Naive B cell (primary cell): ENCODE measurements around the gene RREB1. TPM values are rescaled to one million over a fixed set of nuclear protein-coding genes. Genes with fewer than 3 reads are reported as not detected.
A peak's percentile ranks its signal among the peaks of the same experiment; 100 is the strongest.

ENCODE experiments used
- ATAC-seq, 2 donors: fragments of 150-1000 bp; cut with Tn5 transposase; 2 replicates each; pipeline ENCODE4 v1.10.0; 2021; ENCODE audit warnings: low read depth in 2 of 2, mild to moderate bottlenecking in 2 of 2, moderate library complexity in 2 of 2
- DNase-seq: peaks from one replicate; pipeline ENCODE4 v3.0.0; 2022
- H3K27ac Mint-ChIP-seq, 6 donors: one replicate each; pipeline ENCODE4 v1.8.0; 2020 to 2022; ENCODE audit warnings: mild to moderate bottlenecking in 6 of 6, mixed read lengths in 6 of 6, moderate library complexity in 5 of 6, inconsistent platforms in 2 of 6
- H3K27me3 Mint-ChIP-seq, 3 donors: one replicate each; pipeline ENCODE4 v1.8.0; 2021 to 2022; ENCODE audit warnings: mixed read lengths in 3 of 3, mild to moderate bottlenecking in 1 of 3
- H3K36me3 Mint-ChIP-seq, 2 donors: one replicate each; pipeline ENCODE4 v1.8.0; 2020 to 2022; ENCODE audit warnings: mixed read lengths in 2 of 2, inconsistent platforms in 1 of 2, mild to moderate bottlenecking in 1 of 2
- H3K4me1 Mint-ChIP-seq, 3 donors: one replicate each; pipeline ENCODE4 v1.8.0; 2020 to 2022; ENCODE audit warnings: mixed read lengths in 3 of 3, inconsistent platforms in 1 of 3, mild to moderate bottlenecking in 1 of 3, moderate library complexity in 1 of 3
- H3K4me3 Mint-ChIP-seq, 8 donors: one replicate each; pipeline ENCODE4 v1.8.0; 2020 to 2022; ENCODE audit warnings: mild to moderate bottlenecking in 8 of 8, mixed read lengths in 8 of 8, moderate library complexity in 8 of 8, inconsistent platforms in 2 of 8
- H3K9me3 Mint-ChIP-seq, 7 donors: one replicate each; pipeline ENCODE4 v1.8.0; 2020 to 2022; ENCODE audit warnings: mixed read lengths in 7 of 7, mild to moderate bottlenecking in 5 of 7, inconsistent platforms in 2 of 7, moderate library complexity in 1 of 7
- polyA plus RNA-seq, 6 donors: library from polyadenylated mRNA; unstranded; fragments of 300-500 nt; fragmentation: Illumina TruSeq; gene quantifications; one replicate each; pipeline ENCODE4 v1.2.3, GENCODE V29; 2021; ENCODE audit warnings: low read depth in 6 of 6

RREB1 gene
- polyA plus RNA-seq, 6 donors from 2014 or later = 1.5 to 9.9 (median 5.2) TPM

DNA sequence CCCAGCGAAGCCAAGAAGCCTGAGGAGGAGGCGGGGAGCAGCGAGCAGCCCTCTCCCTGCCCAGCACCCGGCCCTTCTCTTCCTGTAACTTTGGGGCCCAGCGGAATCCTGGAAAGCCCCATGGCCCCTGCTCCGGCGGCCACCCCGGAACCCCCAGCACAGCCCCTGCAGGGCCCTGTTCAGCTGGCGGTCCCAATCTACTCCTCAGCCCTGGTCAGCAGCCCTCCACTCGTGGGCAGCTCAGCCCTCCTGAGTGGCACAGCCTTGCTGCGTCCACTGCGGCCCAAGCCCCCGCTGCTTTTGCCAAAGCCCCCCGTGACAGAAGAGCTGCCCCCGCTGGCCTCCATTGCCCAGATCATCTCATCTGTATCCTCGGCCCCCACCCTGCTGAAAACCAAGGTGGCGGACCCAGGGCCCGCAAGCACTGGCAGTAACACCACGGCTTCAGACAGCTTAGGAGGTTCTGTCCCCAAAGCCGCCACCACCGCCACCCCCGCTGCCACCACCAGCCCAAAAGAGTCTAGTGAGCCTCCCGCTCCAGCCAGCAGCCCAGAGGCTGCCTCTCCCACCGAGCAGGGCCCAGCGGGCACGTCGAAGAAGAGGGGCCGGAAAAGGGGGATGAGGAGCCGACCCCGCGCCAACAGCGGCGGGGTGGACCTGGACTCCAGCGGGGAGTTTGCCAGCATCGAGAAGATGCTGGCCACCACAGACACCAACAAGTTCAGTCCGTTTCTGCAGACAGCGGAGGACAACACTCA, 123.4 kb downstream of the RREB1 start:
- H3K27me3 Mint-ChIP-seq = no peaks in the 10 kb centered on the region
- ATAC-seq (no peak), DNase-seq (no peak)
- H3K4me3 Mint-ChIP-seq = no peak overlapping the region
- H3K36me3 Mint-ChIP-seq = peaks cover 32 to 36% of the 10 kb centered on the region in 2 donors
- H3K4me1 Mint-ChIP-seq = peaks cover 17 to 26% (median 20%) of the 10 kb centered on the region in 3 donors
- no peak overlapping the region for H3K27ac Mint-ChIP-seq
- H3K9me3 Mint-ChIP-seq = no peaks in the 10 kb centered on the region

DNA sequence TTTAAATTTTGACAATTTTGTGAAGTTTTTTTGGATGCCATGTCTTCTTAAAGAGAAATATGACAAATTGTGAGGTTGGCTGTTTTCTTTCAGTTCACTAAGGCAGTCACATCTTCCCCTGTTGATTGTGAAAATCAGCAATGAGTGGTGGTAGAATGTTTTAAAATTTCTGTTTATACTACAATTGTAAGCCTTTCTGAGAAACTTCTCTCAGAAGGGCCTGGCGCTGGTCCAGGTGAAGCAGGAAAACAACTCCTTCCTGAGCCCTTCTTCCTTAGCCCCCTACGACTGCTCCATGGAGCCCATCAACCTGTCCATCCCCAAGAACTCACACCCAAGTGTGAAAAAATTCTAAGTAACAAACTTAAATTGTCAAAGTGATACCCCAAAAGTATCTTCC, 124.6 kb downstream of the RREB1 start:
- Mint-ChIP-seq H3K36me3 (peaks cover 24 to 30% of the 10 kb centered on the region in 2 donors), H3K27me3 (no peaks in the 10 kb centered on the region), H3K9me3 (no peaks in the 10 kb centered on the region), H3K4me1 (peaks cover 21 to 29% (median 27%) of the 10 kb centered on the region in 3 donors), H3K27ac (peak overlapping the region in 1 of 6 donors; percentile 53), H3K4me3 (no peak overlapping the region)
- ATAC-seq (no peak), DNase-seq (no peak)

DNA sequence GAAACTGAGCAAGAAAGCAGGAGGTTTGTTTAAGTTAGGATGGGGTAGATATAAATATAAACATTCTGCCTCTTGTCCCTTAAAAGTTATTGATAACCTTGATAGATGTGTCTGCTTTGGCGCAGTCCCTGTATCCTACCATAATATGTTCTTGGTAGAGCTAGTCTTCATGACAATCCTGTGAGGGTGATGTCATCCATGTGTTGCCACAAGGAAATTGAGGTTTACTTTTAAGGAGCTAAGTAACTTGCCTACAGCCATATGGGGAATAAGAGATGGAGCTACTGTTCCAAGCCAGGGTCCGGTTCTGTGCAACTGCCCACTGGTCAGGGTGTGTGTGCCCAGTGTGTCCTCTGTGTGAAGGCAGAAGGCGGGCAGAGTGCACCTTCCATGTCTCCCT, 126.8 kb downstream of the RREB1 start:
- DNase-seq (no peak), ATAC-seq (no peak)
- no peaks in the 10 kb centered on the region for H3K9me3 Mint-ChIP-seq
- peak overlapping the region in 3 of 6 donors; percentile 55 to 74 (median 70) for H3K27ac Mint-ChIP-seq
- peaks cover 16 to 19% of the 10 kb centered on the region in 2 donors for H3K36me3 Mint-ChIP-seq
- no peaks in the 10 kb centered on the region for H3K27me3 Mint-ChIP-seq
- peaks cover 28 to 40% (median 35%) of the 10 kb centered on the region in 3 donors for H3K4me1 Mint-ChIP-seq
- H3K4me3 Mint-ChIP-seq = no peak overlapping the region

DNA sequence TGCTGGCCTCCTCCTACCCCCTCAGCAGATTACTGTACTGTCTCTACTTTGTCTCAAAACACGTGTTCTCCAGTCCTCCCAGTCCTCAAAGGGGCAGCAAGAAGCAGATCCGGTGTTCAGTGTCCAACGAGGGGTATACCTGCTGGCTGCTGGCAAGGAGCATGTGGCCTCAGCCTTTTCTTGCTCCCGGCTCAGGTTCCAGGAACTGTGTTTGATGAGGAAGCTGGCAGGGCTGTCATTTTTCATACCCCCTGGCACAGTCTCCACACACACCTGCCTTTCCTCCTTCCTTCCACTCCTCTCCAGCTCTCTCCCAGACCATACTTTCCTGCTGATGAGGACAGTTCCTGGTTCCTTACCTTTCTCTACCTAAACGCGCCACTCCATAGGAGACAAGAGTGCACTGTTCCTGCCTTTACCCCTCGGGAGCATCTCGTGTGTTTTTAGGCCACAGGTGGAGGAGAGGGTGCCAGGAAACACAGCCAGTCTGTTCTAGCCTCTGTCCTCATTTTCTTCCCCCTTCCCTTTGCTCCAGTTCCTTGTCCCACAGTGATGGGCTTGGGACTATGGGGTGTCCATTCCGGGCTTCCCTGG, 128.0 kb downstream of the RREB1 start:
- peaks cover 14 to 16% of the 10 kb centered on the region in 2 donors for H3K36me3 Mint-ChIP-seq
- H3K4me3 Mint-ChIP-seq = no peak overlapping the region

DNA sequence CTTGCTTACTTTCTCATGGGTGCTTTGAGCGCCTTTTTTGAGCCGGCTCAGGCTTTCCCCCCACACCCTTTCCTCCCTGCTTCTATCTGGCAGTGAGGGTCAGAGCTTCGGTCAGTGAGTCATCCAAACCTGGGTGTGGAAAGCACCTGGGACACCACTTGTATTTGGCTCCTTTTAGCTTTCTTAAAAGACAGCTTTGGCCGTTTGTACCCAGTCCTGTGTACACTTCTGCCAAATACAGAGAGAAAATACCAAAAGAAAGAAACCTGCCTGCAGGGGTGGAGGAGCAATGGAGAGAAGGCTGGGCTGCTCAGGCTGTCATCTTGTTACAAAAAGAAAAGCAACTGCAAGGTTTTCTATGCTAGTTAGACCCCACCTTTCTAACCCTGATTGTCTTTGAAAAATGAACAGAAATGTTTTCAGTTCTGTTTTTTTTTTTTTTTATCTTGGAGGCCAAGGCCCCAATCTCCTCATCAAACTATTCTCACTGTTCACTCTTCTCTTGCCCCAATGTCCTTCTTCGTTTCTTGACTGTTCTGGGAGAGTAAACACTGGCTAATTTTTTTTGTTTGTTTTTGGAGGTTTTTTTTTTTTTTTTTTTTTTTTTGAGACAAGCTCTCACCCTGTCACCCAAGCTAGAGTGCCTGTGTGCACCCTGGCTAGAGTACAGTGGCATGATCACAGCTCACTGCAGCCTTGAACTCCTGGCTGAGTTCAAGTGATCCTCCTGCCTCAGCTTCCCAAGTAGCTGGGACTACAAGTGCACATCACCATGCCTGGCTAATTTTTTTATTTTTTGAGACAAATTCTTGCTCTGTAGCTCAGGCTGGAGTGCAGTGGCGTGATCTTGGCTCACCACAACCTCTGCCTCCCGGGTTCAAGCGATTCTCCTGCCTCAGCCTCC, 128.8 kb downstream of the RREB1 start:
- H3K36me3 Mint-ChIP-seq = peaks cover 7 to 16% of the 10 kb centered on the region in 2 donors
- H3K27ac Mint-ChIP-seq = peak overlapping the region in 1 of 6 donors; percentile 55
- no peak for ATAC-seq

More for the DNA sequence above, 128.0 kb downstream of the RREB1 start:
- Mint-ChIP-seq H3K27ac (peak overlapping the region in 2 of 6 donors; percentile 55 to 87), H3K4me1 (peaks cover 28 to 40% (median 35%) of the 10 kb centered on the region in 3 donors), H3K9me3 (no peaks in the 10 kb centered on the region), H3K27me3 (no peaks in the 10 kb centered on the region)
- ATAC-seq = no peak
- no peak for DNase-seq

DNA sequence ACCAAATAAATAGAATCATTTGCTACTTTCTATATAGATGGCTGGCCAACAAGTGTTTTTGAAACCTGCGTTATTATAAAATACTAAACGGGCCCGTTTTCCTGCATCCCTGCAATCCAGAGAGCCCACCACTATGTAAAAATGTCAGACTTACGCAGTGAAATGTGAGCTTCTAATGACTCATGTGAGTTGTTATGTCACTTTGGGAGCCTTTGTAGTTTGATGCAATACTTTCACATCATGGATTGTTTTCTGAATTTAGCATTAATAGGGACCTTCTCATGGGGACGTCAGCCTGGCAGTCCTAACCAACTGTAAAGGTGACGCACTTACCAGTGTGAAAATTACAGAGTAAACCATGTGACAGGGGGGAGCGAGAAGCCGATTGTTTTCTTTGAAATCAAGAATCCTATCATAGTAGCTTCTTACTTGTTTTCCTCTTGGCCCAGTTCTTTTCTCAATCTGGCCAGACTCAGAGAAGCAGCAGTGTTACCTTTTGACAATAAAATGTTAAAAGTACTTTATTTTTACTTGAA, 130.0 kb downstream of the RREB1 start:
- Mint-ChIP-seq H3K9me3 (no peaks in the 10 kb centered on the region), H3K4me1 (peaks cover 28 to 49% (median 43%) of the 10 kb centered on the region in 3 donors), H3K27me3 (no peaks in the 10 kb centered on the region), H3K27ac (no peak overlapping the region), H3K36me3 (peaks cover 0 to 9% of the 10 kb centered on the region in 2 donors), H3K4me3 (no peak overlapping the region)
- ATAC-seq = no peak
- DNase-seq = no peak

More for the DNA sequence above, 128.8 kb downstream of the RREB1 start:
- Mint-ChIP-seq H3K4me1 (peaks cover 28 to 40% (median 38%) of the 10 kb centered on the region in 3 donors), H3K9me3 (no peaks in the 10 kb centered on the region), H3K27me3 (no peaks in the 10 kb centered on the region), H3K4me3 (peak overlapping the region in 1 of 8 donors; percentile 0)
- no peak for DNase-seq

DNA sequence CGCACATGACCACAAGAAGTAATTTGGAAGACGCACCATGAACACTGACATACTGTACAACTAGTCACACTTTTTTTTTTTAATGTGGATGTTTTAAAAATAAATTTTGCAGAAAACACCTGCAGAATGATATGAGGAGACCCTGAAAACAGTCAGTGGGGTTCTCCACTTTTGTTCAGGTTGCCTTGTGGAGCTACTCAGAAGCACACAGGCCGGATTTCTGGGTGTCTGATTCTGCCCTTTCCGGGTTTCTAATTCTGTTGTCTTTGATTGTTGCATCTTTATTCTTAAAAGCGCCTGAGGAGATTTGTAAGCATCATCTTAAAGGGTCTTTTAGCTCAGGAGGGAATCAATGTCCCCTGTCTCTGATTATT, 130.8 kb downstream of the RREB1 start:
- Mint-ChIP-seq H3K27me3 (no peaks in the 10 kb centered on the region), H3K36me3 (peaks cover 0 to 9% of the 10 kb centered on the region in 2 donors), H3K9me3 (no peaks in the 10 kb centered on the region), H3K4me1 (peaks cover 33 to 56% (median 50%) of the 10 kb centered on the region in 3 donors), H3K27ac (peak overlapping the region in 1 of 6 donors; percentile 54), H3K4me3 (no peak overlapping the region)
- DNase-seq (no peak), ATAC-seq (no peak)

DNA sequence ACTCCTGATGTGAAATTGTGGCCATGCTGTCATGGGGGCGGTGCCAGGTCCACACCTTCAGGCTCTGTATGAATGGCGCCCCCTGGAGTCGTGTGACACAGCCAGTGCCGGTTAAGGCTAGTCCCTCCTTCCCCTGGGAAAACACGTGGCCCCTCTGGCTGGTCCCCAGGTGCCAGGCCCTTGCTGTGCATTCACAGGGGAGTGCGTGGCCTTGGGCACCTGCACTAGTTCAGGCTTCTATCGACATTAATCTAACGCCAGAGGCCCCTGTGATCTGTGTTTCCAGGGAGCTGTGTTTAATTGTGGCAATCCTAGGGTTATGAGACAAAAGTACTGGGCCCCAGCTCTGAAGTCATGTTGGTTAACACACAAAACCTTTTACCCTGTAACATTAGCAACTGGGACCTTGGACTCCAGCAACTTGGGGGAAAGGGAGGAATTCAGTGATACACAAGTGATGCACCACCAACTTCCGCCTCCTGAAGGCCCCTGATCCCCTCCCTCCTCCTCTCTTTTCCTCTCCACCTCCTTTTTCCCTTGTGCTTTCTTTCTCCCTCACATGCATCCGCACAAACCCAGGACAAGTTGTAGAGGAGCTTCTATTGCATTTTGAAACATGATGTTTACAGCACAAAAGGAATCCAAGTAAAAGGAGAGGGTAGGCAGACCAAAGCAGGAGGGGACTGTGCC, 131.3 kb downstream of the RREB1 start:
- Mint-ChIP-seq H3K4me1 (peaks cover 29 to 54% (median 50%) of the 10 kb centered on the region in 3 donors), H3K9me3 (no peaks in the 10 kb centered on the region), H3K27me3 (no peaks in the 10 kb centered on the region), H3K27ac (peak overlapping the region in 5 of 6 donors; percentile 17 to 76 (median 54)), H3K4me3 (no peak overlapping the region), H3K36me3 (peaks cover 0 to 9% of the 10 kb centered on the region in 2 donors)
- ATAC-seq (peak; percentile 88 to 92), DNase-seq (peak; percentile 75)

DNA sequence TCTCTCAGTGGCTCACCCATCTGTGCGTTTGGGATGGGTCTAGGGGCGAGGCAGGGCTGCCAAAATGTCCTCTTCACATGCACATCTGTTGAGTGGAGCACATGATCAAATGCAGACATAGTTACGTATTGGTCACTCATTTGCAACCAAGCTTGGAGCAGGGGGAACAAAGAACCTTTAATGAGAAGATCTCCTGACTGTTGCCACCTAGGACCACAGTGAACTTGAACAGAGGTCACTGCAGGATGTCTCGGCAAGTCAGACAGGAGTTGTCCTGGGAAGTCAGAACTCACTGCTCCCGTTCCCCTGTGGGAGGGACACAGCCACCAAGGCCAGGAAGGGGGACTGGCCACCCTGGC, 131.8 kb downstream of the RREB1 start:
- peaks cover 0 to 9% of the 10 kb centered on the region in 2 donors for H3K36me3 Mint-ChIP-seq
- no peak for DNase-seq
- peaks cover 25 to 49% (median 47%) of the 10 kb centered on the region in 3 donors for H3K4me1 Mint-ChIP-seq
- no peak overlapping the region for H3K4me3 Mint-ChIP-seq
- H3K27ac Mint-ChIP-seq = peak overlapping the region in 2 of 6 donors; percentile 17 to 76
- H3K27me3 Mint-ChIP-seq = no peaks in the 10 kb centered on the region
- no peak for ATAC-seq
- H3K9me3 Mint-ChIP-seq = no peaks in the 10 kb centered on the region

DNA sequence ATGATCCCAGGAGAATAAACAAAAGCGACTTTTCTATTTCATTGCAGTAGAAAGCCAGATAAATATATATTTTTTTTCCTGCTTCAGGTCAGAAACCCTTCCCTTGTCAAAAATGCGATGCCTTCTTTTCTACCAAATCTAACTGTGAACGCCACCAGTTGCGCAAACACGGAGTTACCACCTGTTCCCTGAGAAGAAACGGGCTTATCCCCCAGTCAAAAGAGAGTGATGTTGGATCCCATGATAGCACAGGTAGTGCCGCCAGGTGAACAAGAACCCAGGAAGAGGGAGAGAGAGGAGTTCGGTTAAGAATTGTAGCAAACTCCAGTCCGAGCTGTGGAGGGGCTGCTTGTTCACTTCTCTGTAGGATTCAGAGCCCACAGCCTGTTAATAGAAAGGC, 132.6 kb downstream of the RREB1 start:
- H3K27me3 Mint-ChIP-seq = no peaks in the 10 kb centered on the region
- DNase-seq (no peak), ATAC-seq (no peak)
- no peaks in the 10 kb centered on the region for H3K9me3 Mint-ChIP-seq
- peaks cover 25 to 42% (median 42%) of the 10 kb centered on the region in 3 donors for H3K4me1 Mint-ChIP-seq
- no peak overlapping the region for H3K4me3 Mint-ChIP-seq
- H3K36me3 Mint-ChIP-seq = peaks cover 0 to 6% of the 10 kb centered on the region in 2 donors
- peak overlapping the region in 2 of 6 donors; percentile 9 to 27 for H3K27ac Mint-ChIP-seq

DNA sequence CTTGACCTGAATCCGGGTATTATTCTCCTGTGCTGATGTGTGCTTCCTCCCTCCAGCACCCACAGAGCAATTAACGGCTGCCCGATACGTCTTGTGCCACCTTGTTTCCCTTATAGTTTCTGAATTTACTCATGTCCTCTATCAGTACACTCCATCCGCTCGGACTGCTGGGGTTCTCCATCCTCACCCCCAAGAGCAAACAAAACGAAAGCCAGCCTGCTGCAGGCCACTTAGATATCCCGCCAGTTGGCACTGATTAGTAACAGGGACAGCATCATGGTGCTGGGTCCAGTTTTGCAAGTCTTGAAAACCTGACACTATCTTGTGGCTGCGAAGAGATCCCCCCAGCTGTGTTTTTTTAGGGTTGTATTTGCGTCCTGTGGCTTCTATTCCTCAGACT, 133.4 kb downstream of the RREB1 start:
- Mint-ChIP-seq H3K36me3 (no peaks in the 10 kb centered on the region), H3K27ac (peak overlapping the region in 3 of 6 donors; percentile 25 to 90 (median 27))

DNA sequence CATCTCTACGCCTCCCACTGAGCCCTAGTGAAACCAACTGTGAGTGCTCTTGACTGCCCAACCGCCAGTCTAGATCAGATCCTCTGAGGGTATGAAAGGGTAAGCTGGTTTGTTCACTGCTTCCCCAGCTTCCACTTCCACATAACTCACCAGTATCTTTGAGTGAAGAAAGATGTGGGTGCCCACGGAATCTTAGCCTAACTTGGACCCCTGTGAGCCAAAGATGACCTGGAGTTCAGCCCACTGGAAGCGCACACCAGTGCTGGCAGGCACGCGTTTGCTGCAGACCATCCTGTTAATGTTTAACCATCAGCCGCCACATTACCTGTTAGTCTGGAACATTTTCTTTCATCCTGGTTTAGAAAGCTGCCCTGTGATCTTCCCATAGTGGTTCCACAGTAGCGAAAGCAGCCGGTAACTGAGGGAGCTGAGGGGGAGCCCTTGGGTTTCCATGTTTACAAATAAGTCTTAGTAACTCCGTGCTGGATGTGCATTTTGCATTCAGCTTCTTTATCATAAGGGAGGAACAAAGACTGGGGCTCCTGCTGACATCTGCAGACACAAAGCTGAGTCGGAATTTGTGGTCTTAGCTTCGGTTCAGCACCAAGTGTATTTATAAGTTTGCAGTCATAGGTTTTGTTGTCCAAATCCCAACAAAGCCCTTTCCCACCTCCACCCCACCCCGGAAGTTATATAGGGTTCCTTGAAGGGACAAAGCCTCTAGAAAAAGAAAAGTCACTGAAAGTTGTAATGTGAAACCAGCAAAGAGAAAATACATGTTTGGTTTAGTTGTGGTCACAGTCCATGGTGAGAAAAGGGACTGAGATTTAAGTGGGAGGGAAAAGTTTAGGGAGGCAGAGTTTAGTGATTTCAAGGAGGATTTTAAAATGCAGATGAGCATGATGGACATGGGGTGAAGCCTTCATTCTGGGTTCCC, 134.2 kb downstream of the RREB1 start:
- no peaks in the 10 kb centered on the region for H3K36me3 Mint-ChIP-seq
- H3K4me1 Mint-ChIP-seq = peaks cover 16 to 31% (median 28%) of the 10 kb centered on the region in 3 donors
- H3K27ac Mint-ChIP-seq = peak overlapping the region in 5 of 6 donors; percentile 13 to 90 (median 75)
- ATAC-seq (no peak), DNase-seq (no peak)
- no peaks in the 10 kb centered on the region for H3K9me3 Mint-ChIP-seq
- H3K27me3 Mint-ChIP-seq = no peaks in the 10 kb centered on the region
- no peak overlapping the region for H3K4me3 Mint-ChIP-seq

More for the DNA sequence above, 133.4 kb downstream of the RREB1 start:
- no peak for ATAC-seq
- no peak for DNase-seq
- Mint-ChIP-seq H3K4me3 (no peak overlapping the region), H3K4me1 (peaks cover 20 to 34% (median 34%) of the 10 kb centered on the region in 3 donors), H3K27me3 (no peaks in the 10 kb centered on the region), H3K9me3 (no peaks in the 10 kb centered on the region)
